HG02623 (cell line): Measurements from ENCODE around the gene MAGEB1.

ENCODE experiments used
- ATAC-seq: cut with Tn5 transposase; IDR thresholded peaks from one replicate; pipeline ENCODE4 v1.9.1; 2021; ENCODE audit warnings: moderate library complexity; ENCODE audit not compliant: unreplicated experiment

MAGEB1 gene, protein sequence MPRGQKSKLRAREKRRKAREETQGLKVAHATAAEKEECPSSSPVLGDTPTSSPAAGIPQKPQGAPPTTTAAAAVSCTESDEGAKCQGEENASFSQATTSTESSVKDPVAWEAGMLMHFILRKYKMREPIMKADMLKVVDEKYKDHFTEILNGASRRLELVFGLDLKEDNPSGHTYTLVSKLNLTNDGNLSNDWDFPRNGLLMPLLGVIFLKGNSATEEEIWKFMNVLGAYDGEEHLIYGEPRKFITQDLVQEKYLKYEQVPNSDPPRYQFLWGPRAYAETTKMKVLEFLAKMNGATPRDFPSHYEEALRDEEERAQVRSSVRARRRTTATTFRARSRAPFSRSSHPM

DNA sequence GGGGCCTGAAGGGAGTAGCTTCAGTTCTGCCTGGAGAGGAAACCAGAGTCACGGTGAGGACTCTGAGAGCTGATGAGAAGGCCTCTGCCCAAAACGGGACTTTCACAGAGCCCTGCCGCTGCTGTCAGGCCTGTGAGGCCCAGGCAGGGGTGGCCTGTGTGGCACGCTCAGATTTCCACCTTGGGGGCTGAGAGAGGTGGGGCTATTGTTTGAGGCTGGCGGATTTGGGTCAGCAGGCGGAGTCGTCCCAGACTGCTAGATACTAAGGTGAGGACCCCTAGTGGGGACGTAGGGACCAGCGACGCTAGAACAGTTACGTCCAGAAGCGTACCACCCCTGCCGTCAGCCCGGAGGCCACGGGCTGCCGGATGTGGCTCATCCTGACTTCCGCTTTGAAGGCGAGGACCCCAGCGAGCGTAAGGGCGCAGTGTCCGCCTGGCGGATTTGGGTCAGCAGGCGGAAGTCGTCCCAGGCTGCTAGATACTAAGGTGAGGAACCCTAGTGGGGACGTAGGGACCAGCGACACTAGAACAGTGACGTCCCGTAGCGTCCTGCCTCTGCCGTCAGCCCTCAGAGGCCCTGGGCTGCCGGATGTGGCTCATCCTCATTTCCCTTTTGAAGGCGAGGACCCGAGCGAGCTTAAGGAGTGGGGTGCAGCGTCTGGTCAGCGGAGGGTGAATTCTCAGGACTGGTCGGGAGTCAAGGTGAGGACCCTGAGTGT, at the start of gene MAGEB1:
Gene MAGEB1, plus strand, starts transcription at position 378 of the 721 bp plus-strand sequence. CDS start 3,348 bp downstream, outside the sequence.
- no peak for ATAC-seq

GRCh38 chrX:30212172-30212571, 34.8 kb upstream of the MAGEB1 start:
- no peak for ATAC-seq

DNA sequence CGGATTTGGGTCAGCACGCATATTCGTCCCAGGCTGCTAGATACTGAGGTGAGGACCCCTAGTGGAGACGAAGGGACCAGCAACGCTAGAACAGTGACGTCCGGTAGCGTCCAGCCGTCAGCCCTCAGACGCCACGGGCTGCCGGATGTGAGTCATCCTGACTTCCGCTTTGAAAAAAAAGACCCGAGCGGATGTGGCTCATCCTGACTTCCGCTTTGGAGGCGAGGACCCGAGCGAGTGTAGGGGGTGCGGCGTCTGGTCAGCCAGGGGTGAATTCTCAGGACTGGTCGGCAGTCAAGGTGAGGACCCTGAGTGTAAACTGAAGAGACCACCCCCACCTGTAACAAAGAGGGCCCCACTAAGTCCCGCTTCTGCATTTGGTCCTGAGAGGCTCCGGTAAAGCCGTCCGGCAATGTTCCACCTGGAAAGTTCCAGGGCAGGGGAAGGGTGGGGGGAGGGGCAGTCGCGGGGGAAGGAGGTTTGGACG, 31.5 kb upstream of the MAGEB1 start, which contains the start of gene MAGEB2:
Gene MAGEB2, plus strand, starts transcription at position 207 of the 487 bp plus-strand sequence. CDS start 3,018 bp downstream, outside the sequence.
- ATAC-seq: no peak

- ATAC-seq: no peak
Measured at GRCh38 chrX:30217465-30217864, 29.5 kb upstream of the MAGEB1 start.

GRCh38 chrX:30219372-30219771, 27.6 kb upstream of the MAGEB1 start:
- no peak for ATAC-seq

GRCh38 chrX:30220661-30221060, 26.3 kb upstream of the MAGEB1 start:
- no peak for ATAC-seq

GRCh38 chrX:30224536-30224935, 22.4 kb upstream of the MAGEB1 start:
- no peak for ATAC-seq

DNA sequence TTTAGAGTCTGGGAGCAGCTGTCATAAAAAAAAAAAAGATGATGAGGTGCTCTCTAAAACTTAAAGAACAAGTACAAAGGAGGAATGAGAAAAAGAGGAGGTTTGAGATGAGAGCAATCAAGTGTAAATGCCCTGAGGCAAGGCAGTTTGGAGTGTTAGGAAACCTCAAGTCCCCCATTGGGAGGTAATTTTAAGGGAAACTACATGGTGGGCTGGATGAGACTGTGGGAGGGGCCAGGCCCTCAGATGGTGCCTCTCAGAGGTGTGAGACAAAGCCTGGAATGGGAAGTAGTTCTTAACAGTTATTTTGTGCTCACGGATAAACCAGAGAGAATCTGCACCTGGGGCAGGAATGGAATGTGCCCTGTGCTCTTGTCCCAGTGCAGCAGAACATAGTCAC, 18.4 kb upstream of the MAGEB1 start:
- no peak for ATAC-seq

GRCh38 chrX:30230395-30230794, 16.6 kb upstream of the MAGEB1 start, which contains the start of gene MAGEB3:
TSS of gene MAGEB3 (plus strand) at chrX:30230657. CDS start at chrX:30235925, 5,268 bp downstream.
- ATAC-seq: no peak

DNA sequence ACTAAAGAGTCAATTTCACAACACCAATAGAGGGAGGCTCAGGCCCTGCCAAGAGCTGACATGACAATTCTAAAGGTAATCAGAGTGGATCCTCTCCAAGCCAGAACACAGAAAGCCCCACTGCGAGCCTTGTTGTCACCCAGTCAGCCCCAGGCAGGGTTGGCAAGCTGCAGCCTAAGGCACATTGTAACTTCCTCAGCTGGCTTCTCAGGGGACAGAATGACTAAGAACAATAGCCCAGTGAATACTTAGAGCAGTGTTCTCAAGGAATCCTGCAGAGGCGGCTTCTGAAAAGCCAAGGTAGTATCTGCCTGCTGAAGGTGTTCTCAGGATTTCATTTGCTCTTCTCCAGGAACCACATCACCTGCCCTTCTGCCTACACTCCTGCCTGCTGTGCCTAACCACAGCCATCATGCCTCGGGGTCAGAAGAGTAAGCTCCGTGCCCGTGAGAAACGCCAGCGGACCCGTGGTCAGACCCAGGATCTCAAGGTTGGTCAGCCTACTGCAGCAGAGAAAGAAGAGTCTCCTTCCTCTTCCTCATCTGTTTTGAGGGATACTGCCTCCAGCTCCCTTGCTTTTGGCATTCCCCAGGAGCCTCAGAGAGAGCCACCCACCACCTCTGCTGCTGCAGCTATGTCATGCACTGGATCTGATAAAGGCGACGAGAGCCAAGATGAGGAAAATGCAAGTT, 5.1 kb upstream of the MAGEB1 start, which contains the start of gene MAGEB4:
Gene MAGEB4, plus strand, starts transcription at position 277 of the 692 bp plus-strand sequence. Its CDS starts 136 bp downstream, at position 413.
- no peak for ATAC-seq

GRCh38 chrX:30248854-30249253, 1.9 kb downstream of the MAGEB1 start:
- peak; percentile 76 for ATAC-seq

DNA sequence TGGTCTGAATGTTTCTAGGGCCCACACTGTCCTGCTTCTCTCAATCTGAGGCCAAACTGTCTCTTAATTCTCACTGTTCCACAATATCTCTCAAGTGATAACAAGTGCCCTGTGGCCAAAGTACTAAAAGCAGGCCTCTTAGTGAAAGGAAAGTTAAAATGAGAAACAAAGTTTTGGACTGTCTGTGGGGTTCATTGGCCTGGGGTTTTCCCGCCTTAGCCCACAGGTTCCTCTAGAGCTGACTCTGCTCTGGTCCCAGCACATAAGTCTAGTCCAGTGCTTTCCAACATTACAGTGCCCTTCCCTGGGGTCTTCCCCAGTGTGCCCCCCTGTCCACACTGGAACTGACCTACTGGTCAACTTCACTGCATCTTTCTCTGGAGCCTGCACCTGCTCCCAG, 6.3 kb downstream of the MAGEB1 start:
- ATAC-seq: peak; percentile 65

DNA sequence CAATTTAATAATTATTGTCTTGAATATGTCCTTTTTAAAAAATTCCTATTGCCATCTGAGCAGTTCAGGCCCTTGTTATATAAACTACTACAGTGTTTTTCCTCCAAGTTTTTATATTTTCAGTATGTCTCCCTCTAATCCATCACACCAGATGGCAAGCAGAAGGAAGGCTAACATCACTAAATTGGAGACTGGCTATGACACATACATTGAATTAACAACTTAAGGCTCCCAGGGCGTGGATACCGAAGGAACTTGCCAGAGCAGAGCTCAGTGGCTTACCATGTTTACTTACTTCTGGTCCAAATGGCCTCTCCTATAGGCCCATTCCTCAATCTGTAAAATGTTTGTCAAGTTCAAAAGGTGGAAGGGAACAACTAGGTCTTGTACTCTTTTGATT, 13.0 kb downstream of the MAGEB1 start:
- no peak for ATAC-seq

DNA sequence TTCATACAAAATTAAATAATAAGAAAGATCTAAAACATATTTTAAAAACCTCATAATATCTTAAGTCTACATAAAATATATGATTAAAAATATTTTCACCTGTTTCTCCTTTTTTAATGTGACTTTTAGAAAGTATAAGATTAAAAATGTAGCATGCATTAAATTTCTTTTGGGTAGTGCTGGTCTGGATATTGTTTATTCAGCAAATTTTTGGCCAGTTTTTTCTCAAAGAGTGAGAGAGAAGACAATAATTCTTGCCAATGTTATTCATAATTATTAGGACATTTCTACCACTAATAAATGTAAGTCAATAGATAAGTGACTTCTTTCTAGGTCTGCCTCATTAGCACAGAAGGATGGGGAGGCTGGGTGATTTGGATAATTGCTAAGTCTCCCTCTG, 14.1 kb downstream of the MAGEB1 start:
- ATAC-seq: no peak

- no peak for ATAC-seq
Measured at GRCh38 chrX:30262763-30263162, 15.8 kb downstream of the MAGEB1 start.

GRCh38 chrX:30270639-30271038, 23.7 kb downstream of the MAGEB1 start:
- ATAC-seq: no peak

DNA sequence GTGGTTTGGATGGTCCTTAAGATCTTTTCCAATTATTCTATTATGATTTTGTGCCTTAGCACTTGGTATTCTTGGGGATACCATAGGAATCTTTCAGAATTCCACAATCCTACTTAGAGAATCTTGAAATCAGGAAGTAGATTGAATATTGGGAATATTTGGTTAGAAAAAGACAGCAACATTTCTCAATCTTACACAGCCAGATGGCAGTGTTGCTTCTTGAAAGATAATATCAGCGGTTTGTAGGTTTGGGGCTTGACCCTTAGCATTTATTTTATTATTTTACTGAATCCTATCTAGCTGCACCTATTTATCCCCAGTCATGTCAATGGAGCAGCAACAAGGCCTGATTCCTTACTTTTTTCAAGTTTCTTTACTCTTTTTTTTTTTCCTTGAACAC, 28.6 kb downstream of the MAGEB1 start:
- no peak for ATAC-seq

DNA sequence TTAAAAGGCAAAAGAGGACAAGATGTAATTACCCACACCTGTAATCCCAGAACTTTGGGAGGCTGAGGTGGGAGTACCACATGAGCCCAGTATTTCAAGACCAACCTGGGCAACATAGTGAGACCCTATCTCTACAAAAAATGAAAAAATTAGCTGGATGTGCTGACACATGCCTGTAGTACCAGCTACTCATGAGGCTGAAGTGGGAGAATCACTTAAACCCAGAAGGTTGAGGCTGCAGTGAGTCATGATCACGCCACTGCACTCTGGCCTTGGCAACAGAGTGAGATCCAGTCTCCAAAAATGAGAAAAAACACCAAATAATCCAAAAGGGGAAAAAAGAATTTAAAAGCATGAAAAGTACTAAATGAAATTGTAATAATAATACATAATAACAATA, 31.4 kb downstream of the MAGEB1 start:
- no peak for ATAC-seq

GRCh38 chrX:30280428-30280827, 33.5 kb downstream of the MAGEB1 start:
- ATAC-seq: no peak

GRCh38 chrX:30282527-30282926, 35.6 kb downstream of the MAGEB1 start:
- no peak for ATAC-seq
